GM12874 (cell line): Measurements from ENCODE around the gene L3MBTL4.

Experiments
- TF ChIP-seq, protein P1 (sequence below): IDR thresholded peaks from 2 replicates; pipeline ENCODE4 v1.5.1; 2011; ENCODE audit warnings: low read depth, mild to moderate bottlenecking, control low read depth, low read length, moderate library complexity; ENCODE audit not compliant: insufficient read depth

The L3MBTL4 gene

DNA sequence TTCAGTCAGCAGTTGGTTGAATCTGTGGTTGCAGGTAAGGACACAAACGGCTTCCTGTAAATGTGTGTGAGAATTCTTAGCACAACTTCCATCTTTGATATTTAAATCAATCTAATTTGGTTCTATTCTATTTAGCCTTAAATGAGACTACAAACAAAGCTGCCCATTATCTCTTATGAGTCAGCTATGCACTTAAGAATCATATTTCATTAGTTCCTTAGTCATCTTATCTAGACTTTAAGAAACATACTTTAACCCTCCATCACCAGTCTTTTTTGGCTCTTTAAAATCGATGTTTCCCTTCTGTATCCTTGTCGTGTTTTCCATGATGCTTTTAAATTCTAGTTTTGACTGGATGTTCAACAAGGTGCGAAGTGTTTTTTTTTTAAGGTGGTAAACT lies 405.0 kb downstream of the L3MBTL4 start:
- TF ChIP-seq, protein P1, sequence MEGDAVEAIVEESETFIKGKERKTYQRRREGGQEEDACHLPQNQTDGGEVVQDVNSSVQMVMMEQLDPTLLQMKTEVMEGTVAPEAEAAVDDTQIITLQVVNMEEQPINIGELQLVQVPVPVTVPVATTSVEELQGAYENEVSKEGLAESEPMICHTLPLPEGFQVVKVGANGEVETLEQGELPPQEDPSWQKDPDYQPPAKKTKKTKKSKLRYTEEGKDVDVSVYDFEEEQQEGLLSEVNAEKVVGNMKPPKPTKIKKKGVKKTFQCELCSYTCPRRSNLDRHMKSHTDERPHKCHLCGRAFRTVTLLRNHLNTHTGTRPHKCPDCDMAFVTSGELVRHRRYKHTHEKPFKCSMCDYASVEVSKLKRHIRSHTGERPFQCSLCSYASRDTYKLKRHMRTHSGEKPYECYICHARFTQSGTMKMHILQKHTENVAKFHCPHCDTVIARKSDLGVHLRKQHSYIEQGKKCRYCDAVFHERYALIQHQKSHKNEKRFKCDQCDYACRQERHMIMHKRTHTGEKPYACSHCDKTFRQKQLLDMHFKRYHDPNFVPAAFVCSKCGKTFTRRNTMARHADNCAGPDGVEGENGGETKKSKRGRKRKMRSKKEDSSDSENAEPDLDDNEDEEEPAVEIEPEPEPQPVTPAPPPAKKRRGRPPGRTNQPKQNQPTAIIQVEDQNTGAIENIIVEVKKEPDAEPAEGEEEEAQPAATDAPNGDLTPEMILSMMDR, result no peak

DNA sequence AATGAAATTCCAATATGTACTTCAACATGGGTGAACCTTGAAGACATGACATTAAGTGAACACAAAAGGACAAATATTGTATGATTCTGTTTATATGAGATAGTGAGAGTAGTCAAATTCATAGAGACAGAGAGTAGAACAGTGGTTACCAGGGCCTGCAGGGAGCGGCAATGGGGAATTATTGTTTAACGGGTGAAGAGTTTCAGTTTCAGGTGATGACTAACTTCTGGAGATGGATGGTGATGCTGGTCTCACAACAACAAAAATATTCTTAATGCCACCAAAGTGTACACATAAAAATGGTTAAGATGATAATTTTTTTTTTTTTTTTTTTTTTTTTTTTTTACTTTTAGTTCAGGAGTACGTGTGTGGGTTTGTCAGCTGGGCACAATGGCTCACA lies 410.0 kb downstream of the L3MBTL4 start:
- TF ChIP-seq, protein P1, result no peak

DNA sequence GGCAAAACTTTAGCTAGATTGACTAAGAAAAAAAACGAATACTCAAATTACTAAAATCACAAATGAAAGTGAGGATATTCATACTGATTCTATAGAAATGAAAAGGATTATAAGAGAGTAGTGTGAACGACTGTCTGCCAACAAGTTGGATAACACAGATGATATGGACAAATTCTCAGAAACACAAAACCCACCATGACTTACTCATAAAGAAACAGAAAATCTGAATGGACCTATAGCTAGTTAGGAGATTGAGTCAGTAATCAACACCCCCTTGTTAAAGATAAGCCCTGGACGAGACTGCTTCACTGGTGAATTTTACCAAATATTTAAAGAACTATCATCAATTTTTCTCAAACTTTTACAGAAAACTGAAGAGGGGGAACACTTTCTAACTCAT lies 410.6 kb downstream of the L3MBTL4 start:
- TF ChIP-seq, protein P1, result no peak

DNA sequence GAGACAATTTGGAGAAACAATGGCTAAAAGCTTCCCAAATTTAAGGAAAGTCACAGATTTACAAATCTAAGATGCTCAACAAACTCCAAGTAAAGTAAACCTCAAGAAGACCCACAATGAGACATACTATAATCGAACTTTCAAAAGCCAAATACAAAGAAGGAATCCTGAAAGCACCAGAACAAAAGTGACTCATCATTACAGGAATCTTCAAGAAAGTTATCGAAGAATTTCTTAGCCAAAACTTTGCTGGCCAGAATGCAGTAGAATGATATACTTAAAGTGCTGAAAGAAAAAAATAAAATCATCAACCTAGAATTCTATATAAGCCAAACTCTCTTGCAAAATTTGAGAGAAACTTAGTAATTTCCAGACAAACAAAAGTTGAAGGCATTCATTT lies 412.8 kb downstream of the L3MBTL4 start:
- TF ChIP-seq, protein P1, result no peak

DNA sequence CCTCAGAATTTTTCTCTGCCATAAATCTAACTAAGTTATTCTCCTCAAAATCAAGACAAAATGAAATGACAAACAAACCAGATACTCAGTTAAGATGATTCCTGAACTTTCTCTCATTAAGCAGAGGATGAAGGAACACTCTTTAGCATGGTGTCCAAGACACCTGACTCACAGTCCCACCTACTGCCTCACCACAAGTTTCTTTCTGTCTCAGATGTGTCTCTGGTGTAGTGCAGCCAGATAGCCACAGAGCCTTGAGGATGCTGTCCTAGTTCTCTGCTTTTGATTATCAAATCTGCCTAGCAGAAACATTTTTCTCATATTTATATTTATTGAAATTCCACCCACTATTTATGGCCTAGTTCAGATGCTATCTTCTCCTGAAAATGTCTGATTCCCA lies 415.8 kb downstream of the L3MBTL4 start:
- TF ChIP-seq, protein P1, result no peak

- TF ChIP-seq, protein P1, result no peak
Measured at GRCh38 chr18:5998166-5998881, 416.4 kb downstream of the L3MBTL4 start.

DNA sequence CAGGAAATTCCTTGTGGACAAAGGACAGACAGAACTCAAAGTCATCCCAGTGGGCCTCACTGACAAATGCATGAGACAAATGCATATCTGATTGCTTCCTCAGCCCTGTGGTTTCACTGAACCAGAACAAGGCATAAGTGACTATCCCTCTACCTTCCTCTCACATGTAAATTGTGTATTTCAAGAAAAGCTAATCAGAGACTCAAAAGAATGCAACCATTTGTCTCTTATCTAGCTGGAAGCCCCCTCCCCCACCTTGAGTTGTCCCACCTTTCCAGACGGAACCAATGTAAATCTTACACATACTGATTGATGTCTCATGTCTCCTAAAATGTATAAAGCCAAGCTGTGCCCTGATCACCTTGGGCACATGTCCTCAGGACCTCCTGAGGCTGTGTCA lies 417.4 kb downstream of the L3MBTL4 start:
- TF ChIP-seq, protein P1, result no peak
